Endothelial cell of umbilical vein (primary cell): ENCODE results near the gene LYRM2.

ENCODE experiments used
- EZH2 ChIP-seq: IDR thresholded peaks from 2 replicates; pipeline ENCODE4 v1.6.1; 2012; ENCODE audit warnings: borderline replicate concordance, low read depth, mild to moderate bottlenecking, moderate library complexity, low read length, inconsistent platforms; ENCODE audit not compliant: severe bottlenecking
- MYC ChIP-seq: IDR thresholded peaks from one replicate; pipeline ENCODE4 v1.6.1; 2011; ENCODE audit warnings: mild to moderate bottlenecking, low read depth, low read length
- POLR2A ChIP-seq: IDR thresholded peaks from 2 replicates; pipeline ENCODE4 v1.6.1; 2012; ENCODE audit warnings: low read depth, mild to moderate bottlenecking, control low read depth, low read length
- POLR2AphosphoS5 ChIP-seq: IDR thresholded peaks from 2 replicates; pipeline ENCODE4 v1.6.1; 2012; ENCODE audit warnings: low read depth, mild to moderate bottlenecking, control low read depth, low read length, moderate library complexity; ENCODE audit not compliant: insufficient read depth
- TF ChIP-seq, protein P1 (sequence below), 2 donors: IDR thresholded peaks; 1 replicate in 1 of 2; 2 replicates in 1 of 2; pipeline ENCODE4 v1.5.1; 2011; ENCODE audit warnings: low read length in 2 of 2, mild to moderate bottlenecking in 2 of 2, moderate library complexity in 2 of 2, control low read depth in 1 of 2, inconsistent platforms in 1 of 2, low read depth in 1 of 2; ENCODE audit not compliant: insufficient read depth in 1 of 2; ENCODE audit errors: extremely low read depth in 1 of 2

DNA sequence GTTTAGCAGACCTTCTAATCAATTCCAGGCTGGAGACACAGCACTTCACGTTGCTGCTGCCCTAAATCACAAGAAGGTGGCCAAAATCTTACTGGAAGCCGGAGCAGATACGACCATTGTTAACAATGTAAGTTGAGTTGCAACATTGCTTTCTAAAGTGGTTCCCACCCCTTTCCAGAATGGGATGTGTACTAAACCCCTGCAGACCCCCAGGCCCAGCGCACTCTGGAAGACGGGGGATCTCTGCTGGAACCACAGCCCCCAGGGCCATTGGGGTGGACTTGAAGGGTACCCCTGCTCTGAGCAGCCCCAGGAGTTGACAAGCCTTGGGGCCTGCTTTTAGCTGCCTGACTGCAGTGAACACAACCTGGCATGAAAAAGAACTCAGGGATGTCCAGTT, 22.0 kb downstream of the LYRM2 start:
- TF ChIP-seq EZH2 = no peak
- no peak for TF ChIP-seq MYC
- TF ChIP-seq, protein P1, sequence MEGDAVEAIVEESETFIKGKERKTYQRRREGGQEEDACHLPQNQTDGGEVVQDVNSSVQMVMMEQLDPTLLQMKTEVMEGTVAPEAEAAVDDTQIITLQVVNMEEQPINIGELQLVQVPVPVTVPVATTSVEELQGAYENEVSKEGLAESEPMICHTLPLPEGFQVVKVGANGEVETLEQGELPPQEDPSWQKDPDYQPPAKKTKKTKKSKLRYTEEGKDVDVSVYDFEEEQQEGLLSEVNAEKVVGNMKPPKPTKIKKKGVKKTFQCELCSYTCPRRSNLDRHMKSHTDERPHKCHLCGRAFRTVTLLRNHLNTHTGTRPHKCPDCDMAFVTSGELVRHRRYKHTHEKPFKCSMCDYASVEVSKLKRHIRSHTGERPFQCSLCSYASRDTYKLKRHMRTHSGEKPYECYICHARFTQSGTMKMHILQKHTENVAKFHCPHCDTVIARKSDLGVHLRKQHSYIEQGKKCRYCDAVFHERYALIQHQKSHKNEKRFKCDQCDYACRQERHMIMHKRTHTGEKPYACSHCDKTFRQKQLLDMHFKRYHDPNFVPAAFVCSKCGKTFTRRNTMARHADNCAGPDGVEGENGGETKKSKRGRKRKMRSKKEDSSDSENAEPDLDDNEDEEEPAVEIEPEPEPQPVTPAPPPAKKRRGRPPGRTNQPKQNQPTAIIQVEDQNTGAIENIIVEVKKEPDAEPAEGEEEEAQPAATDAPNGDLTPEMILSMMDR (IDR thresholded peaks at IDR 0.05; ENCODE audit: extremely low read depth in 1 of 2, insufficient read depth in 1 of 2, low read depth in 1 of 2, low read length in 2 of 2) = no peak
- no peak for TF ChIP-seq POLR2A
- no peak for TF ChIP-seq POLR2AphosphoS5
